Nephron progenitor cell (in vitro differentiated cells): ENCODE data around the gene RENBP.

Source experiments
- DNase-seq: peaks from one replicate; pipeline ENCODE4 v3.0.0; 2021
- H3K27ac Mint-ChIP-seq: 2 replicates; pipeline ENCODE4 v1.8.0; 2021; ENCODE audit warnings: mild to moderate bottlenecking, moderate library complexity, mixed read lengths
- H3K27me3 Mint-ChIP-seq: 2 replicates; pipeline ENCODE4 v1.8.0; 2021; ENCODE audit warnings: mild to moderate bottlenecking, low read depth, mixed read lengths; ENCODE audit not compliant: poor library complexity
- H3K36me3 Mint-ChIP-seq: 2 replicates; pipeline ENCODE4 v1.8.0; 2021; ENCODE audit warnings: low read depth, mixed read lengths
- H3K4me1 Mint-ChIP-seq: 2 replicates; pipeline ENCODE4 v1.8.0; 2021; ENCODE audit warnings: mixed read lengths
- H3K4me3 Mint-ChIP-seq: 2 replicates; pipeline ENCODE4 v1.8.0; 2021; ENCODE audit warnings: mild to moderate bottlenecking, moderate library complexity, mixed read lengths
- H3K9me3 Mint-ChIP-seq: 2 replicates; pipeline ENCODE4 v1.8.0; 2021; ENCODE audit warnings: mild to moderate bottlenecking, moderate library complexity, mixed read lengths
- TF ChIP-seq, protein P1 (sequence below): fragments of 200-600 bp; sonication (generic); IDR thresholded peaks from 2 replicates; pipeline ENCODE4 v1.5.0; 2021; ENCODE audit warnings: antibody characterized with exemption

The RENBP gene

DNA sequence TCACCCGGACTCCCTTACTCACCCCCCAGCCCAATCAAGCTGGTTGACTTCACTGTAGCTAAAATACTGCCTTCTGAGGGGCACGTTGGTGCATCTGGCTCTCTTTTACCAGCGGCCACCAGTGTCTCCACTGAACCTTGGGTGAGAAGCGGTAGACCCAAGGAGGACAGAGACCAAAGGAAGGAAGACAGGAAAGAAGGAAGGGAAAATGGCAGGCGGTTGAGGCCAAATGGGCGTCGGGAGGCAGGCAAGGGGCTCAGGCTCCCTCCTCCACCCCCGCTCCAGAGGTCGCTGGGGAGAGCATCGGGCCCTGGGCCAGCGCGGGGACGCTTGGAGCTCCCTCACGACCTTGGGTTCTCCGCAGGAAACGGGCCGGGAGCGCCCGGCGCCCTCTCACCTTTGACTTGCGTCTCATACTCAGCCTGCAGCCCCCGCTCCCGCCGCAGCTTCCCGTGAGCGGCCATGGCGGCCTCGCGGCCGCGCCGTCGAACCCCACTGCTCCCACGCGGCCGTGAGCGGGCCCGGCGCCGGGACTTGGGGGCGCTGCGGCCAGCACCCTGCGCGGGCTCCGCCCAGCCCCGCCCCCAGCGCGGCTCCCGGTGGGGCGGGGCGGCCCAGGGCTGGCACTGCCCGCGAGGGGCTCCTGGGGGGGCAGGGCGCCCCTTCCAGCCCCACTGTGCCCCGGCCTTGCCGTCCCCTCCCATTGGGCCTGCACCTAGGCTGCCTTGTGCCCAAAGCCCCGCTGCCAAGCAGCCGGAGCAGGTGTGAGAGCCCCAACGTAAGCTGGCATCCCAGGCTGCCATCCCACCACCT, 18.5 kb downstream of the RENBP start, which contains the start of gene ARHGAP4:
Gene ARHGAP4, minus strand, starts transcription at position 526 of the 813 bp plus-strand sequence. Its CDS starts 62 bp downstream, at position 464.
- Mint-ChIP-seq H3K4me1 (peaks cover 41% of the 10 kb centered on the region), H3K27ac (peak within 1 kb of the TSS; percentile 39), H3K36me3 (peaks cover 9% of the 10 kb centered on the region), H3K27me3 (peaks cover 3% of the 10 kb centered on the region), H3K4me3 (peak within 1 kb of the TSS; percentile 82), H3K9me3 (peaks cover 47% of the 10 kb centered on the region)
- no peak for DNase-seq
- TF ChIP-seq, protein P1, sequence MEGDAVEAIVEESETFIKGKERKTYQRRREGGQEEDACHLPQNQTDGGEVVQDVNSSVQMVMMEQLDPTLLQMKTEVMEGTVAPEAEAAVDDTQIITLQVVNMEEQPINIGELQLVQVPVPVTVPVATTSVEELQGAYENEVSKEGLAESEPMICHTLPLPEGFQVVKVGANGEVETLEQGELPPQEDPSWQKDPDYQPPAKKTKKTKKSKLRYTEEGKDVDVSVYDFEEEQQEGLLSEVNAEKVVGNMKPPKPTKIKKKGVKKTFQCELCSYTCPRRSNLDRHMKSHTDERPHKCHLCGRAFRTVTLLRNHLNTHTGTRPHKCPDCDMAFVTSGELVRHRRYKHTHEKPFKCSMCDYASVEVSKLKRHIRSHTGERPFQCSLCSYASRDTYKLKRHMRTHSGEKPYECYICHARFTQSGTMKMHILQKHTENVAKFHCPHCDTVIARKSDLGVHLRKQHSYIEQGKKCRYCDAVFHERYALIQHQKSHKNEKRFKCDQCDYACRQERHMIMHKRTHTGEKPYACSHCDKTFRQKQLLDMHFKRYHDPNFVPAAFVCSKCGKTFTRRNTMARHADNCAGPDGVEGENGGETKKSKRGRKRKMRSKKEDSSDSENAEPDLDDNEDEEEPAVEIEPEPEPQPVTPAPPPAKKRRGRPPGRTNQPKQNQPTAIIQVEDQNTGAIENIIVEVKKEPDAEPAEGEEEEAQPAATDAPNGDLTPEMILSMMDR: no peak

DNA sequence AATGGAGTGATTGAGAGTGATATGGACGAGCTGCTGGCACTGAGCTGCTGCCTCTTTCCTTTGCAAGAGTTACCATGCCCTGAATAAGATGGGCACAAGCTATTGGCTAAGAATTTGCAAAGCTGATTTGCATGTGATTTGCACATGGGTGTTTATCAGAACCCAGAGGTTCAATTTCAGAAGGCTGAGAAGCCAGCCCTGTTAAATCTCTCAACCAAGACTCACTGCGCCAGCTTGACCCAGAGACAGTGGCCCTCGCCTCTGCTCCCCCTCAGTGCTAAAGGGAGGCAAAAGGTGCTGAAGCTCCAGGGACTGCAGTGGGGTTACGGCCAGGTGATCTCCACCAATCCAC, 19.1 kb downstream of the RENBP start:
- Mint-ChIP-seq H3K4me3 (peak overlapping the region; percentile 67), H3K27ac (no peak overlapping the region), H3K4me1 (peaks cover 41% of the 10 kb centered on the region), H3K27me3 (peaks cover 3% of the 10 kb centered on the region), H3K9me3 (peaks cover 41% of the 10 kb centered on the region), H3K36me3 (peaks cover 5% of the 10 kb centered on the region)
- TF ChIP-seq, protein P1: no peak
- no peak for DNase-seq

DNA sequence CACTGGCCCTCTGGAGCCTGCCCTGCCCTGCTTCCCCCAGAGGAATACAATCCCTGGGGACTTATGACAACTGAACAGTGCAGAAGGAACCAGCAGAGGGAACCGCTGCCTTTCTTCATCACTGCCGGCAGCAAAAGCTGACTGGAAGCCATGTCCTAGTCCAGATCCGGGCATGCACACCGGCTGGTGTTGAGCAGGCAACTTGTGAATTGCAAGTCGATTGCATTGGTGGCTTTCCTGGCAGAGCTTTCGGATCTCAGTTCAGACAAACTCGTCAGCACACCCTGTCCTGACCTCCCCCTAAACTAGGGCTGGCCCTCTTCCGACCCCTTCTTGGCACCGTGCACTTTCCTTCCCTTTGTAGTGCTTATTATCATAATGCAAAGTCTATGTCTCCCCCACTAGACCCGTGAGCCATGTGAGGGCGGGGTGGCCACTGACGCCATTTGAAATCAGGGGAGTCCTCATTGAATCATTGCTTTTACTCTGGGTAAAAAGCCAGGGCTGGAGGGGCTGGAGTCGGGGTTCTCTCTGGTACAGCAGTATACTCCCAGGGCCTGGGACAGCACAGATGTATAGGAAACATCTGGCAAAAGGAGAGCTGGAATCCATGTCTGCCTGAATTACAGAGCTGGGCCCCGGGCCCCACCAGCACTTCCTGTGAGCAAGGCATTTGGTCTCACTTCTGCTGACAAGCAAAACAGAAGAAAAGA, 20.1 kb downstream of the RENBP start:
- Mint-ChIP-seq H3K4me3 (peak overlapping the region; percentile 18), H3K27ac (no peak overlapping the region), H3K9me3 (peaks cover 46% of the 10 kb centered on the region), H3K27me3 (peaks cover 3% of the 10 kb centered on the region), H3K4me1 (peaks cover 41% of the 10 kb centered on the region), H3K36me3 (peaks cover 5% of the 10 kb centered on the region)
- no peak for DNase-seq
- TF ChIP-seq, protein P1: no peak

DNA sequence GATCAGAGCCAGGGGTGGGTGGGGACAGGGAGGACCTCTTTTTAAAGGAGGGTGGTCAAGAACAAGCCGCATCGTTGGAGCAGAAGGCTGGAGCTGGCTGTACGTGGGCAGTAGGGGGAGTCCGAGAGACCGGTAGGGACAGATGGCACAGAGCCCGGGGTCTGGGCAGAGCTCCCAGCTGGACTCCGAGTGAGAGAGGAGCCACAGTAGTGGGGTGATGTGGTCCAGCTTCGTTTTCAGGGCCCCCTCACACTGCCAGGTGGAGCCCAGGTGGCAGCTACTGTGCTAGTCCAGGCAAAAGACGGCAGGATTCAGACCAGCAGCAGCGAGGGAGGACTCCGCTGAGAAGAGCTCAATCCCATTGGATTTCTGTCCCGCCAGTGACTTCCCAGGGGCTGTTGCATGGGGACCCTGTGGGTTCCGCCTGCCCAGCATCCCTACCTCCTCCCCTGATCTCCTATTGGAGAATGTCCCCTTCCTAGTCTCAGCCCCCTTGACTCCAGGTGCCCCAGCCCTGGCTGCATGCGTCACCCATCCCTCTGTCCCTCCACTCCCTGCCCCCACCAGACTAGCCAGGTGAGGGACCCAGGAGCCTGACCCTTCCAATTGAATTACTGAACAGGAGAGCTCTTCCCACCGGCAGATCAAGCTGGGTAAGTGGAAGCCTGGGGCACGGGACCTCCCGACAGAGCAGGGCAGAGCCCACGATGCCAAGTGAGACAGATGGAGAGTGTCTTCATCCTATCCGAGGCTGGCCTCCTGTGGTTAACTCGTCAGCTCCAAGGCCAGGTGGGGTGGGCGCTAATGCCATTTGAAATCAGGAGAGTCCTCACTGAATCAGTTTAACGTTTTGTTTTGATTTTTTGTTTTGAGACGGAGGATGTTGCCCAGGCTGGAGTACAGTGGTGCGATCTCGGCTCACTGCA, 21.2 kb downstream of the RENBP start:
- H3K27me3 Mint-ChIP-seq: peaks cover 3% of the 10 kb centered on the region
- H3K9me3 Mint-ChIP-seq: peaks cover 48% of the 10 kb centered on the region
- H3K4me1 Mint-ChIP-seq: peaks cover 30% of the 10 kb centered on the region
- DNase-seq: no peak
- TF ChIP-seq, protein P1: no peak
- H3K36me3 Mint-ChIP-seq: no peaks in the 10 kb centered on the region
- no peak overlapping the region for H3K27ac Mint-ChIP-seq
- no peak overlapping the region for H3K4me3 Mint-ChIP-seq

DNA sequence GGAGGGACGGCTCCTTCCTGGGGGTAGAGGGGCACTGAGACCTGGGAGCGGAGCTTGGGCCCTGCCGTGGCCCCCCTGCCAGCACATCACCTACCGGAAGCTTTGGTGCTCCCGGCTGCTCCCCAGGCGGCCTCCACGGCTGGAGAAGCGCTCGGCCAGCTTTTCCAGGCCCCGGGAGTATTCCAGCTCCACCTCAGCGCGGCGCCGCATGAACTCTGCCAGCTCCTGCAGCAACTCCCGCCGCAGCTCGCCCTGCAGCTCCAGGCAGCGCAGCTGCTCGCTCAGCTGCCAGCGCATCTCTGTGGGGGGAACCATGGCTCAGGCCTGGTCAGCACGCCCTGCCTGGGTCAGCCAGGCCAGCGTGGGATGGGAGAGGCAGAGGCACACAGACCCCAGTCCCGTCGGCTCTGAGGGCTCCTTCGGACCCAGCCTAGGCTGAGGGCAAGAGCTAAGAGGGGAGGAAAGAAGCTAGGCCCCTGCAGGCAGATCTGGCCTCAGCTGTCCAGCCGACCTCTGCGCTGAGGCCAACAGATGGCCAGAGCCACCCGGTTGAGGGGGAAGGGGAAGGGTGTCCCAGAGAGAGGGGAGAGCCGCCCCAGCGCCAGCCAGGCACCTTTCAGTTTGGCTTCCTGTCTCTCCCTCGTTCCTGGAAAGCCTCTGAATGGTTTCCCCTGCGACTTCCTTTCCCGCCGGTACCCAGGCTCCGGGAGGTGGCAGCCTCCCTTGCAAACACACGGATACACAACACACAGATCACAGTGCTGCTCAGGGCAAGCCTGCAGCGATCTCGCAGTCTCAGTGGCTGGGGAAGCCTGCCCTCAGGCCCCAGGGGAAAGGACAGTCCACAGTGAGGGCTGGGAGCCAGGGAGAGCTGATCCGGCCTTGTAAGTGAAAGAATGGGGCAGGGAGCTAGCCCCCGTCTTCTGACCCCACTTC, 22.7 kb downstream of the RENBP start:
- TF ChIP-seq, protein P1: no peak
- Mint-ChIP-seq H3K4me1 (peaks cover 30% of the 10 kb centered on the region), H3K4me3 (no peak overlapping the region), H3K9me3 (peaks cover 52% of the 10 kb centered on the region), H3K27ac (no peak overlapping the region), H3K36me3 (no peaks in the 10 kb centered on the region), H3K27me3 (peaks cover 3% of the 10 kb centered on the region)
- no peak for DNase-seq
